Raji (cell line): Measurements from ENCODE around the gene GNAQ.

Experiments
- POLR2A ChIP-seq: IDR thresholded peaks from 2 replicates; pipeline ENCODE4 v1.6.1; 2011; ENCODE audit warnings: low read depth, low read length, control low read depth; ENCODE audit not compliant: insufficient read depth

The GNAQ gene

DNA sequence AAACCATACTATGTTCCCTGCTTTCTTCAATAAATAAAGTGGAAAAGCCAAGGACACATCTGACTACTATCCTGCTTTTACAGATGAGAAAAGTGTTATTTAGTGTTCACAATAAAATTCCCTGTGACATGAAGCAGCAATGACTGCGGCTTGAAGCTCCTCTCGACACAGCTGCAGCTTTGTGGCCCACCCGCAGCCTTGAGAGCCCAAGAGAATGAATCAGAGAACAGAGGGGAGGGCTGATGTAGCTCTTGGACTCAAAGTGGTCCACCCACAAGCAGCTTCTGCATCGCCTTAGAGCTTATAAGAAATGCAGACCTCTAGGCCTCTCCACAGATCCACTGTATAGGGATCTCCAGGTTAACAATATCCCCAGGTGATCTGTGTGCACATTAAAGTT, 202.2 kb downstream of the GNAQ start:
- no peak for TF ChIP-seq POLR2A

DNA sequence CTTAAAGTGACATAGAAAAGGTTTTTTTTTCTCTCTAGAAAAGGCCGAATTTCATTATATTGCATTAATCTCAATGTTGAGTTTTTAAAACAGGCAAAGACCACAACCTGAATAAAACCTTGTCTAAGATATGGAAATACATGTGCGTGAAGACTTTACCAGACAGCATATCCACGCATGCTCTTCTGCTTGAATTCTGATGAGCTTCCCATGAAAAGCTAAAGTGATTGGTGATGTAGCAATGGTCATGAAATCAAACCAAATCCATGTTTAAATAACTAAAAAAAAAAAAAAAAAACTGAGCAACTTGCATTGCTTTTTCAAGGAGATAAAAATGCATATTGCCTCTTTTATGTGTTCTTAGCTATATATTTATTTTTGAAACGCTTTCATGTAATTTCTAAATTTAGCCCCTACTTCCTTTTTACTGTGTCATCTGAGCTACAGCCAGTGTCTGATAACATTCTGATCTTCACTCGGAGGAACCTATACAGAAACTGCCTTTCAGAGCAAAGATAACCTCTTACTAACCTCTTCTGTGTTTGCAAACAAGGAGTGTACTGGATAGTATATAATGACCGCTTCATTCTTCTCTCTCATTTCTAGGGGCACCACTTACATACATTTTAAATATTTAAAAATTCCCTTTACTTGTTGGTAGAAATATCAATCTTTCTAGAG, 204.4 kb downstream of the GNAQ start:
- TF ChIP-seq POLR2A: no peak

DNA sequence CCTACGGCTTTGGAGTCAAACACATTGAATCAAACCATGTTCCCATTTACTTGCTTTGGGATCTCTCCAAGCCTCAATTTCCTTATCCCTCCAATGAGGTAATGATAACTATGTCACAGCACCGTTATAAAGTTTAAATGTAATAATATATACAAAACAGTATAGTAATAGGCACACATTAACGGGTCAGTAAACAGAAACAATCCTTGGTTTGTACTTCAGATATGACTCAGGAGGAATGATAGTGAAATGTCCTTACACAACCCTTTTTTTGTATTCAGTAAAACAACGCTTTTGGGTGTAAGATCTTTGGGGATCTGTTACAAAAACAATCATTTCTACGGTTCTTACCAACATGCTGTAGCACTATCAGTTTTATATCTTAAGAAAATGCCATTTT, 205.0 kb downstream of the GNAQ start:
- no peak for TF ChIP-seq POLR2A

DNA sequence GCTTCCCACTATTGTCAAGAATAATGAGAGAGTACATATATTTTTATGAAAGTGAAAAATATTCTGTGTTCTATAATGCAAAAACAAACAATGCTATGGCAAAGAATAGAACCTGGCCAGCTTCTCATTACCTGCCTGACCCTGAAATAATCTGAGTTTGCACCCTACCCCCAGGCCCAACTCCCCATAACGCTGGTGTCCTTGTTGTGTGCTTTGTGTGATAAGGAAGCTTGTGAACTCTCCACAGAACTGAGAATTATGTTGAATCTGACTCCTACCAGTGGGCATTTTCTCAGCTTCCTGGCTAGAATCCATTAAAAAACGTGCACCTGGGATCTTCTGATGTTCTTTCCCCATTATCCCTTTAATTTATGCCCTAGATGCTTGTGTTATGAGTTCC, 205.5 kb downstream of the GNAQ start:
- TF ChIP-seq POLR2A: no peak

- no peak for TF ChIP-seq POLR2A
Measured at GRCh38 chr9:77825361-77825760, 206.2 kb downstream of the GNAQ start.

- TF ChIP-seq POLR2A: no peak
Measured at GRCh38 chr9:77820293-77820954, 211.2 kb downstream of the GNAQ start.

- no peak for TF ChIP-seq POLR2A
Measured at GRCh38 chr9:77819657-77820056, 212.0 kb downstream of the GNAQ start.

- no peak for TF ChIP-seq POLR2A
Measured at GRCh38 chr9:77817590-77818311, 213.9 kb downstream of the GNAQ start.

- no peak for TF ChIP-seq POLR2A
Measured at GRCh38 chr9:77816641-77817341, 214.8 kb downstream of the GNAQ start.

GRCh38 chr9:77815260-77815659, 216.4 kb downstream of the GNAQ start:
- no peak for TF ChIP-seq POLR2A

DNA sequence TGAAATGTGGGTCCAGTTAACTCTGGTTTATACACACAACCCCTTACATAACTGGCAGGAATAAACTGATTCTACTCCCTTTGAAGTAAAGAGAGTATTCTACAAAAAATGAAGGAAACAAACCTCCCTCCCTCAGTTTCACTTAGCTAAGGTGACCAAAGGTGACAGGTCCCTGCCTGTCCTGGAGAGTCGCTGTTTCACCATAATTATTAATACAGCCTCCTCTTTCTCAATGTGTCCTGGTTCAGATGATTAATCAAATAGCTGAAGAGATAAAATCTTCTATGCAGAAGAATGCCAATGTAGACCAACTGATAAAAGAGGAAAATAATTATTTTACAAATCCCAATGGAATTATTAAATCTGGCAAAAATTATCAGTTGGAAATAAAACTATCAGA, 219.8 kb downstream of the GNAQ start:
- no peak for TF ChIP-seq POLR2A

GRCh38 chr9:77810637-77811119, 220.9 kb downstream of the GNAQ start:
- TF ChIP-seq POLR2A: no peak

GRCh38 chr9:77810047-77810446, 221.6 kb downstream of the GNAQ start:
- no peak for TF ChIP-seq POLR2A

GRCh38 chr9:77809552-77809951, 222.1 kb downstream of the GNAQ start:
- no peak for TF ChIP-seq POLR2A

GRCh38 chr9:77808751-77809081, 222.9 kb downstream of the GNAQ start:
- TF ChIP-seq POLR2A: no peak

- TF ChIP-seq POLR2A: no peak
Measured at GRCh38 chr9:77807846-77808750, 223.5 kb downstream of the GNAQ start.
